GM19463 (cell line): ENCODE measurements around the gene FCRL5.
"Not testable (repeated sequence)": the region's sequence is repeated elsewhere in the genome, so short reads cannot be mapped to it uniquely, and the experiment has no call there.

Experiments used
- ATAC-seq: cut with Tn5 transposase; IDR thresholded peaks from one replicate; pipeline ENCODE4 v1.9.1; 2021; ENCODE audit warnings: mild to moderate bottlenecking, moderate library complexity; ENCODE audit not compliant: unreplicated experiment

The FCRL5 gene

GRCh38 chr1:157551694-157552693 is at the start of gene FCRL5:
Gene FCRL5 (minus strand): TSS chr1:157552515. CDS start chr1:157552362, 153 bp downstream.
- ATAC-seq = peak; percentile 79

GRCh38 chr1:157600236-157600635 is 47.9 kb upstream of the FCRL5 start:
- no peak for ATAC-seq

- ATAC-seq = peak; percentile 41
Measured at GRCh38 chr1:157597959-157598667, 45.8 kb upstream of the FCRL5 start, which contains the start of gene FCRL4. Gene FCRL4 (minus strand): TSS chr1:157598085. CDS start chr1:157597944, 141 bp downstream.

GRCh38 chr1:157596384-157596783 is 44.1 kb upstream of the FCRL5 start:
- peak; percentile 41 for ATAC-seq

GRCh38 chr1:157595356-157595755 is 43.0 kb upstream of the FCRL5 start:
- ATAC-seq = peak; percentile 60

- no peak for ATAC-seq
Measured at GRCh38 chr1:157585984-157586383, 33.7 kb upstream of the FCRL5 start.

GRCh38 chr1:157584503-157584902 is 32.2 kb upstream of the FCRL5 start:
- peak; percentile 37 for ATAC-seq

- ATAC-seq = peak; percentile 5
Measured at GRCh38 chr1:157580828-157581210, 28.5 kb upstream of the FCRL5 start.

- peak; percentile 32 for ATAC-seq
Measured at GRCh38 chr1:157580179-157580827, 28.0 kb upstream of the FCRL5 start.

- no peak for ATAC-seq
Measured at GRCh38 chr1:157577420-157577819, 25.1 kb upstream of the FCRL5 start.

GRCh38 chr1:157575744-157576143 is 23.4 kb upstream of the FCRL5 start:
- peak; percentile 61 for ATAC-seq

- no peak for ATAC-seq
Measured at GRCh38 chr1:157574836-157575235, 22.5 kb upstream of the FCRL5 start.

GRCh38 chr1:157566484-157567300 is 14.4 kb upstream of the FCRL5 start:
- peak; percentile 34 for ATAC-seq

GRCh38 chr1:157562515-157562914 is 10.2 kb upstream of the FCRL5 start:
- peak; percentile 70 for ATAC-seq

GRCh38 chr1:157558119-157558518 is 5.8 kb upstream of the FCRL5 start:
- no peak for ATAC-seq

- not testable (repeated sequence) for ATAC-seq
Measured at GRCh38 chr1:157548081-157548480, 4.2 kb downstream of the FCRL5 start.

- no peak for ATAC-seq
Measured at GRCh38 chr1:157542676-157543075, 9.6 kb downstream of the FCRL5 start.

GRCh38 chr1:157540852-157541251 is 11.5 kb downstream of the FCRL5 start:
- no peak for ATAC-seq

GRCh38 chr1:157540160-157540748 is 12.1 kb downstream of the FCRL5 start:
- ATAC-seq = no peak

GRCh38 chr1:157539568-157539967 is 12.7 kb downstream of the FCRL5 start:
- no peak for ATAC-seq
